GM21619 (cell line): ENCODE measurements around the gene NKAIN1.
"Not testable (repeated sequence)": the region's sequence is repeated elsewhere in the genome, so short reads cannot be mapped to it uniquely, and the experiment has no call there.

Source experiments
- ATAC-seq: cut with Tn5 transposase; IDR thresholded peaks from one replicate; pipeline ENCODE4 v1.9.1; 2021; ENCODE audit not compliant: unreplicated experiment

NKAIN1 gene

DNA sequence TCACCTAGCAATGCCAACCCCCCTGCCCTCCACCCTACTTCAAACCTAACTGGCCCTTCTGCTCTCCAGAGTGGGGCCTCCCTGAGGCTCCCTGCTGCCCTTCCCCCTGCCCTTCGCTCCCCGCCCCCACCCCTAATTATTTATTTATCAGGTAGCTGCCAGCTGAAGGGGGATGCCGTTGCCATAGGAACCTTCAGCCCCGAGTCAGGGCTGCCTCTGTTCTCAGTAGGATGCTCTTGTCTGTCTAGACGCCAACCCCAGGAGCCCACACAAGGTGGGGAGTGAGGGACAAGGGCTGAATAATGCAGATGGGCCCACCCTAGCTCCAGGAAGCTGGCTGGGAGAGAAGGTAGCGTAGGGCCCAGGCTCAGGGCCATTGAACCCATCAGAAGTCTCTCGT, 41.1 kb downstream of the NKAIN1 start:
- ATAC-seq: no peak

DNA sequence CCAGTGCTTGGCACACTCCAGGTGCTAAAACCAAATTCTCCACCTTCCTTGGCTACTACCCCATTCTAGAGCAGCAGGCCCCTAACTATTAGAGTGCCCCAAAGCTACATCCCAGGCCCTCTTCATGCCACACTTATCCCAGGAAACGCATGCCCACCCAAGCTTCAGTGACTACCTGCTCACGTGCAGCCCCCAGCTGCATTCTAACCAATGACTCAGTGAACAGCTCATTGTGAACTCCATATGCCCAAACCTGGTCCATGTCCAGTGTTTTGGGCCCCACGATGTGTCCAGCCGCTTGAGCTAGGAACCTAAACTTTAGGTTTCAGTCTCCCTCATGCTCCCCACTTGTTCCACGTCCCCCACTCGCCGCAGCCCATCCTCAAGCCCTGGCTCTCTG, 41.5 kb downstream of the NKAIN1 start:
- no peak for ATAC-seq

DNA sequence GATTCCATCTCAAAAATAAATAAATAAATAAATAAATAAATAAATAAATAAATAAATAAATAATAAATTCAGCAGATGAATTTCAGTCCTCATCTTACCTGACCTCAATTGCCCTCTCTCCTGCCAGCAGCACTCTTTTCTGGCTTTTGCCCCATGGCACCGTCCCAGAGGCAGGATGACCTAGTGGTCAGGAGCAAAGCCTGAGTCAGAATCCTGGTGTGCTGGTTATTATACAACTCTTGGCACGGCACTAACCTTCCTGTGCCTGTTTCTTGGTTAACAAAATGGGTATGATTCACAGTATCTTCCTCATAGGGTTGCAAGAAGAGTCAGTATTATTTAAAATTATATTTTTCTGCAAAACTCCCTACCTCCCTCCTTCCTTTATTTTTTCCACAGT, 43.0 kb downstream of the NKAIN1 start:
- no peak for ATAC-seq

- not testable (repeated sequence) for ATAC-seq
Observed at GRCh38 chr1:31195267-31195666, 44.4 kb downstream of the NKAIN1 start.

- no peak for ATAC-seq
Observed at GRCh38 chr1:31193729-31194128, 46.0 kb downstream of the NKAIN1 start.

GRCh38 chr1:31191281-31191680, 48.4 kb downstream of the NKAIN1 start:
- no peak for ATAC-seq

DNA sequence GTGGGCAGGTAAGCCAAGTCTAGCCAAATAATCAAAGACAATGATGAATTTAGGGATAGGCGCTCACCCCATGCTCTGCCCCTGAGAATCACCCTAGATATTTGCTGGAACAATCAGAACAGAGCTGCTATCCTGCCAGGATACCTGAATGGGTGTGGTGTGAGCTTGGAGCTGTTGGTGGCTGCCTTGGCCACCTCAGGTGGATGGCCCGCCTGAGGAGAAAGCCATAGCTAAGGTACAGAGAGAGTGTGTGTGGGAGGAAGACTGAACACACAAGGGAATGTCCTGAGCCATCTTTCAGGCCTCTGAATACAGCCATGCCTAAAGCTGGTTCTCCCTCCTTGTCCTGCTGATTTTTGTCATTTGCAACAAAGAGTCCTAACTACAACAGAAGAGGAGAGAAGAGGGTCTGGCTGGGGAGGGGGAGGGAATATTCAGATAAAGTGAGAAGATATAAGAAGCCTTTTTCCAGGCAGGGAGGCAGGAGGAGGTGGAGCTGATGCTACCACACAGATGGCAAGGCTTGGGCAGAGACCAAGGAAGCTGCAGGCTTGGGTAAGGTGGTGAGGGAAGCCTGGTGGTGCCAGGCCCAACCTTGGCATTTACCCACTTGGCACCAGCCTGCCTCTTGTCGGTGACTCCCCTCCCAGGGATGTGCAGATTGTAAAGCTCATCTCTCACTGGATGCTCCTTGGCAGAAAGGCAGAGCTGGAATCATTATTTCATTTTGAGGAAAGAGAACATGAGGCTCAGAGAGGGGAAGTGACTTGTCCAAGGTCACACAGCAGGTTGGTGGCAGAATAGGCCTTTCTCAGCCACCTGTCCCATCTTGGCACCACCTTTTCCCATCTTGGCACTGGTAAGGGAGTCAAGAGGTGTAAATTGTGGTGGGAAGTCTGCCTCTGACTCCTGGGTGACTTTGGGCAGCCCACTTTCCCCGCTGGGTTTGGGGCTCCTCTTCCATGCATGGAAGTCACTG, 49.7 kb downstream of the NKAIN1 start:
- no peak for ATAC-seq

GRCh38 chr1:31183927-31184554, 55.6 kb downstream of the NKAIN1 start:
- no peak for ATAC-seq

DNA sequence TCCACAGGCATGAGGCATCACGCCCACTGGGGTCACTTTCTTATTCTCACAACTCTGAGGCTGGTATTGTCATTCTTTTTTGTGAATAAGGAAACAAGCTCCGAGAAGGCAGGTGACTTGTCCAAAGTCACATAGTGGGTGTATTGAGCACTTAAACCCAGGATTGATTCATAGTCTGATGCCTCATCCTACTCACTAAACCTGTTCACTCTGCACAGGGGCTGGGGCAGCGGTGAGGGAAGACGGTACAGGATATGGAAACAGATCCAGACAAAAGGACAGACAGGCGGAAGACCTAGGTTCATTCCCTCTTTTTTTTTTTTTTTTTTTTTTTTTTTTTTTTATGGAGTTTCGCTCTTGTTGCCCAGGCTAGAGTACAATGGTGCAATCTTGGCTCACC, 56.6 kb downstream of the NKAIN1 start:
- no peak for ATAC-seq

DNA sequence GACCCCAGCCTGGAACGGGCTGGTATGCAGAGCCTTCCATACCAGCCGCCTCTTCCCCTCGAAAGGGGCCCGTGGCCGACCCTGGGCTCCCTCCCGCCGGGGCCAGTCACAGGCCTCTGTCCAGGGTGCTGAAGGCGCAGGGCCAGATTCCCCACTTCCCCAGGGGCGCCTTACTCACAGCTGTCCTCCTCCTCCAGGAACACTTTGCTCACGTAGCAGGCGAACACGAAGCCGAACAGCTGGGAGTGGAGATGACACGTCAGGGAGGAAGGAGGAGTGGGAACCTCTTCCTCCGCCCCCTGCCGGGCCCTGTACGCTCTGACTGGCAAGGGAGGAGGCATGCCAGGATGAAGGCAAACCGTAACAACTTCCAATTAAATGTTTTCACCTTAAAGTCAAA, 57.3 kb downstream of the NKAIN1 start:
- no peak for ATAC-seq

GRCh38 chr1:31181515-31182343, 58.0 kb downstream of the NKAIN1 start:
- ATAC-seq: no peak

GRCh38 chr1:31180338-31180737, 59.3 kb downstream of the NKAIN1 start:
- ATAC-seq: no peak

DNA sequence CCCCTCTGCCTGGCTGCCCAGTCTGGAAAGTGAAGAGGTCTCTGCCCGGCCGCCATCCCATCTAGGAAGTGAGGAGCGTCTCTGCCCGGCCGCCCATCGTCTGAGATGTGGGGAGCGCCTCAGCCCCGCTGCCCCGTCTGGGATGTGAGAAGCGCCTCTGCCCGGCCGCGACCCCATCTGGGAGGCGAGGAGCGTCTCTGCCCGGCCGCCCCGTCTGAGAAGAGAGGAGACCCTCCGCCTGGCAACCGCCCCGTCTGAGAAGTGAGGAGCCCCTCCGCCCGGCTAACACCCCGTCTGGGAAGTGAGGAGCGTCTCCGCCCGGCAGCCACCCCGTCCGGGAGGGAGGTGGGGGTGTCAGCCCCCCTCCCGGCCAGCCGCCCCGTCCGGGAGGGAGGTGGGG, 63.4 kb downstream of the NKAIN1 start:
- ATAC-seq: not testable (repeated sequence)

DNA sequence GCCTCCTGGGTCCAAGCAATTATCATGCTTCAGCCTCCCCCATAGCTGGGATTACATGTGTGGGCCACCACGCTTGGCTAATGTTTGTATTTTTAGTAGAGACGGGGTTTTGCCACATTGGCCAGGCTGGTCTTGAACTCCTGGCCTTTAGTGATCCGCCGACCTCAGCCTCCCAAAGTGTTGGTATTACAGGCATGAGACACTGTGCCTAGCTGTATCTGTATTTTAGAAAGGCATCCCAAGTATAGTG, 69.3 kb downstream of the NKAIN1 start:
- ATAC-seq: no peak

GRCh38 chr1:31166462-31166861, 73.2 kb downstream of the NKAIN1 start:
- no peak for ATAC-seq

- no peak for ATAC-seq
Observed at GRCh38 chr1:31164291-31164690, 75.4 kb downstream of the NKAIN1 start.

DNA sequence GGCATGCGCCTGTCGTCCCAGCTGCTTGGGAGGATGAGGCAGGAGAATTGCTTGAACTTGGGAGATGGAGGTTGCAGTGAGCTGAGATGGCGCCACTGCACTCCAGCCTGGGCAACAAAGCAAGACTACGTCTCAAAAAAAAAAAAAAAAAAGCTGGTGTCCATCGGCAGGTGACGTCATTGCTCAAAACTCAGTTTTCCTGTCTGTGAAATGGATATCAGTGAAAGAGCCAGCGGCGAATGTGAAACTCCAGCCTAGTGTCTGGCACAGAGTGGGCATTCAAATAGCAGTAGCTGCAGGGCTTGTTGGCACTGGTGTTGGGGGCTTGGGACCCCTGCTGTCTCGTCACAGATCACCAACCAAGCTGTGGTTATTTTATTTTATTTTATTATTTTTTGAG, 75.8 kb downstream of the NKAIN1 start:
- no peak for ATAC-seq

DNA sequence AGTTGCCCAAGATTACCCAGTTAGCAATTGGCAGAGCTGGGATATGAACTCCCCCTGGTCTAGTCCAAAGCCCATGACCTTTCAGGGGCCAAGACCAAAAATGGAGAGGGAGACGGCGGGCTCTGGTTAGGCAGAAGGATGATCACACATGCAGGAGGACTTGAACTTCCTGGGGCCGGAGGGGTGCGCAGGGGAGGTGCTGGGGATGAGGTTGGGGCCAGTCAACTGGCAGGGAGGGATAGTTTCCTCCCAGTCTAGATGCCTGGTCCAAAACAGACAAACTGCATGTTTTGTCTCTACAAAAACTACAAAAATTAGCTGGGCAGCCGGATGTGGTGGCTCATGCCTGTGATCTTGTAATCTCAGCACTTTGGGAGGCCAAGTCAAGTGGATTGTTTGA, 78.1 kb downstream of the NKAIN1 start:
- no peak for ATAC-seq

DNA sequence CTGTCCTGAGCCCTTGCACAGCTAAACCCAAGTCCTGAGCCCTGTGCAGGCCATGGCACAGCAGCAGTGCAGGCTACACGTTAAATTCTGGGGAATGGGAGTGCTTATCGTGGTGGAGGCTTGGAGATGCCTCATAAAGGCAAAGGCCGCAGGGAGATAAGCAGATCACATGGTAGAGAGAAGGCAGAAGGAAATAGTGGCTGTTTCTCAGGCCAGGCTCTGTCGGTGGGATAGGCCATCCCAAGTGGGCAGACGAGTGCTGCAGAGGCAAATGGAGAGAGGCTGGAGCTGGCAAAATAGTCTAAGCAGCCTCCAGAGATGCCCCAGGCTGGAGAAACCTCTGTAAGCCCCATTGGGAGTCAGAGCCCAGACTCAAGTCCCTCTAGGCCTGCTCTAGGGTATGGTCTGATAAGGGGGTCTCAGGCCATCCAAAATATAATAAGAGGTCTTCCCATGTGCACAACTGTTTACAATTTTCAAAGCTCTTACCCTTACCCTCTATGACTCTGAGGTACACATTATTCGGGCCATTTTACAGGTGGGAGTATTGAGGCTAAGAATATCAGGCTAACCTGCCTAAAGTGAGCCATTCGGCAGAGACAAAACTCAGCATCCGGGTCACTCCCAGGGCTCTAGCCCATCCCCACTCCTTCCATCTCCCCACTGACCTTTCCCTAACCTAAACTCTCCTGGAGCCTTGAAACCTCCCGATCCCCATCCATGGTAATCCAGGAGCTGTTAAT, 79.6 kb downstream of the NKAIN1 start:
- no peak for ATAC-seq

- ATAC-seq: no peak
Observed at GRCh38 chr1:31159323-31159722, 80.4 kb downstream of the NKAIN1 start.

DNA sequence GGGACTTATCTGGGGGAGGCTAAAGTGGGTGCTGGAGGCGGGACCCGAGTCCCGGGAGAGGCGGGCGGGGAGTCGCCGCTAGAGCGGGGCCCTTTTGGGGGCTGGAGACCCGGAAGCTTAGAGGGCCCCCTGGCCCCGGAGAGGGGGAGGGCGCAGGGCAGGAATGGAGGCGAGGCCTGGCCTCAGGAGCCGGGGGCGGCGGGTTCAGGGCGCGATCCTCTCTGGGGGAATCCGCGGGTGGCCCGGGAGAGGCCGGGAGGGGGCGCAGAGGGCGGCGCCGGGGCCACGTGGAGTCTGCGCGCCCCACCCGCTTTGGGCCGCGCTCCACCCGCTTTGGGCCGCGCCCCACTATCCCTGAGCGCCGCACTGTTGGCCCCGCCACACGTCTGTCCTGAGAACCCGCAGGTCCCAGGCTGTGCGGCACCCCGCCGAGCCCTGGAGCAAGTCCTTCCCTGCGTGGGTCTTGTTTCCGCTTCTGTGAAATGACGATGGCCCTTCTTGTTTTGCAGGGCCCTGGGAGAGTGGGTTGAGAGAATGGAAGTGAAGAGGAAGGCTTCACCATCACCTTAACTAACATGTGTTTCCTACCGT, 84.4 kb downstream of the NKAIN1 start:
- ATAC-seq: peak; percentile 58
